GM21390 (cell line): ENCODE measurements around the gene TMPRSS4.

Source experiments
- ATAC-seq: cut with Tn5 transposase; IDR thresholded peaks from one replicate; pipeline ENCODE4 v1.9.1; 2021; ENCODE audit not compliant: unreplicated experiment

Gene TMPRSS4

GRCh38 chr11:118076754-118077281 is at the start of gene TMPRSS4:
TMPRSS4 (plus strand) TSS chr11:118077078; CDS start chr11:118077303, 225 bp downstream.
- ATAC-seq, result no peak

GRCh38 chr11:118027694-118028093 is 49.2 kb upstream of the TMPRSS4 start:
- ATAC-seq, result no peak

GRCh38 chr11:118028626-118029025 is 48.3 kb upstream of the TMPRSS4 start:
- no peak for ATAC-seq

GRCh38 chr11:118033443-118033842 is 43.4 kb upstream of the TMPRSS4 start:
- no peak for ATAC-seq

- ATAC-seq, result no peak
These were observed 34.7 kb upstream of the TMPRSS4 start for GRCh38 chr11:118042141-118042540.

- ATAC-seq, result no peak
These were observed 34.1 kb upstream of the TMPRSS4 start for GRCh38 chr11:118042796-118043195.

GRCh38 chr11:118045191-118045590 is 31.7 kb upstream of the TMPRSS4 start:
- no peak for ATAC-seq

- ATAC-seq, result no peak
These were observed 30.6 kb upstream of the TMPRSS4 start for GRCh38 chr11:118046051-118046963.

- ATAC-seq, result no peak
These were observed 29.7 kb upstream of the TMPRSS4 start for GRCh38 chr11:118046964-118047700.

GRCh38 chr11:118047749-118048148 is 29.1 kb upstream of the TMPRSS4 start:
- ATAC-seq, result no peak

GRCh38 chr11:118048472-118049370 is 28.2 kb upstream of the TMPRSS4 start:
- ATAC-seq, result no peak

GRCh38 chr11:118049771-118050170 is 27.1 kb upstream of the TMPRSS4 start:
- ATAC-seq, result no peak

- no peak for ATAC-seq
These were observed 26.5 kb upstream of the TMPRSS4 start for GRCh38 chr11:118050208-118050891.

- ATAC-seq, result no peak
These were observed 25.7 kb upstream of the TMPRSS4 start for GRCh38 chr11:118051136-118051610.

- peak; percentile 47 for ATAC-seq
These were observed 25.0 kb upstream of the TMPRSS4 start for GRCh38 chr11:118051611-118052461.

- no peak for ATAC-seq
These were observed 24.2 kb upstream of the TMPRSS4 start for GRCh38 chr11:118052581-118053206.

- ATAC-seq, result no peak
These were observed 21.9 kb upstream of the TMPRSS4 start for GRCh38 chr11:118054712-118055640.

GRCh38 chr11:118055966-118056365 is 20.9 kb upstream of the TMPRSS4 start:
- ATAC-seq, result no peak
